ENCODE results near the gene TBX1. TPM values are rescaled to one million over a fixed set of nuclear protein-coding genes. Genes with fewer than 3 reads are reported as not detected.

The TBX1 gene
- total RNA-seq, 4 donors from 2014 or later: 1.4 to 2.5 (median 1.8) TPM

GRCh38 chr22:19772673-19773469 is 12.3 kb downstream of the TBX1 start:
- no peak for TF ChIP-seq POLR2A (IDR thresholded peaks at IDR 0.05; ENCODE audit: low read depth)
- peak in 1 of 3 experiments; percentile 7 for TF ChIP-seq CTCF (IDR thresholded peaks at IDR 0.05)
- no peak for TF ChIP-seq EP300 (IDR thresholded peaks at IDR 0.05)
- Histone ChIP-seq H3K9me3 (no peaks in the 10 kb centered on the region), H3K4me1 (peaks cover 6 to 13% (median 8%) of the 10 kb centered on the region in 4 donors), H3K36me3 (no peaks in the 10 kb centered on the region), H3K27ac (replicated peaks in 1 of 4) (no peak overlapping the region), H3K27me3 (peaks cover 0 to 98% (median 10%) of the 10 kb centered on the region in 4 donors), H3K4me3 (no peak overlapping the region)
- intact Hi-C loops (cut with DNase I): no loop called here
- no peak for DNase-seq (ENCODE audit: extremely low spot score)
- WGBS: 78% methylated on average over 25 of the region's 25 CpGs

GRCh38 chr22:19773470-19774040 is 13.0 kb downstream of the TBX1 start:
- intact Hi-C loops (cut with DNase I): no loop called here
- Histone ChIP-seq H3K4me3 (no peak overlapping the region), H3K27ac (replicated peaks in 1 of 4) (no peak overlapping the region), H3K36me3 (no peaks in the 10 kb centered on the region), H3K9me3 (no peaks in the 10 kb centered on the region), H3K4me1 (peaks cover 0 to 6% (median 3%) of the 10 kb centered on the region in 4 donors), H3K27me3 (peaks cover 0 to 98% (median 5%) of the 10 kb centered on the region in 4 donors)
- no peak for DNase-seq (ENCODE audit: extremely low spot score)
- 63% methylated on average over 5 of the region's 9 CpGs for WGBS
- TF ChIP-seq POLR2AphosphoS5 (IDR thresholded peaks at IDR 0.05) (no peak), EP300 (IDR thresholded peaks at IDR 0.05) (no peak), POLR2A (IDR thresholded peaks at IDR 0.05; ENCODE audit: low read depth) (no peak), CTCF (IDR thresholded peaks at IDR 0.05) (no peak)

GRCh38 chr22:19774628-19775027 is 14.1 kb downstream of the TBX1 start:
- no peak for DNase-seq (ENCODE audit: extremely low spot score)
- 98% methylated on average over 8 of the region's 8 CpGs for WGBS
- Histone ChIP-seq H3K27ac (replicated peaks in 1 of 4) (no peak overlapping the region), H3K4me1 (peaks cover 0 to 11% (median 3%) of the 10 kb centered on the region in 4 donors), H3K9me3 (no peaks in the 10 kb centered on the region), H3K4me3 (no peak overlapping the region), H3K27me3 (peaks cover 0 to 91% (median 0%) of the 10 kb centered on the region in 4 donors), H3K36me3 (no peaks in the 10 kb centered on the region)
- intact Hi-C loops (cut with DNase I): no loop called here
- TF ChIP-seq POLR2A (IDR thresholded peaks at IDR 0.05; ENCODE audit: low read depth): no peak
- no peak for TF ChIP-seq EP300 (IDR thresholded peaks at IDR 0.05)
- TF ChIP-seq POLR2AphosphoS5 (IDR thresholded peaks at IDR 0.05): no peak
- TF ChIP-seq CTCF (IDR thresholded peaks at IDR 0.05): no peak

GRCh38 chr22:19775496-19776325 is 15.1 kb downstream of the TBX1 start:
- intact Hi-C loops (cut with DNase I): no loop called here
- H3K4me1 ChIP-seq: peaks cover 2 to 20% (median 7%) of the 10 kb centered on the region in 4 donors
- H3K27me3 ChIP-seq: peaks cover 0 to 80% (median 0%) of the 10 kb centered on the region in 4 donors
- H3K36me3 ChIP-seq: no peaks in the 10 kb centered on the region
- no peak overlapping the region for H3K4me3 ChIP-seq
- DNase-seq (ENCODE audit: extremely low spot score): no peak
- TF ChIP-seq POLR2A (IDR thresholded peaks at IDR 0.05; ENCODE audit: low read depth) (no peak), CTCF (IDR thresholded peaks at IDR 0.05) (no peak), POLR2AphosphoS5 (IDR thresholded peaks at IDR 0.05) (no peak), EP300 (IDR thresholded peaks at IDR 0.05) (no peak)
- H3K9me3 ChIP-seq: no peaks in the 10 kb centered on the region
- H3K27ac ChIP-seq (replicated peaks in 1 of 4): no peak overlapping the region
- WGBS: 94% methylated on average over 11 of the region's 24 CpGs
